Subcutaneous abdominal adipose tissue (tissue), 5 donors: ENCODE data around the gene DLEC1.
A peak's percentile ranks its signal among the peaks of the same experiment; 100 is the strongest.

Experiments
- H3K27ac ChIP-seq: one replicate; pipeline ENCODE4 v1.7.0; 2013; ENCODE audit warnings: low read depth, mild to moderate bottlenecking, inconsistent platforms, low read length, moderate library complexity
- H3K27me3 ChIP-seq, 5 donors: one replicate each; pipeline ENCODE4 v1.7.0; 2013; ENCODE audit warnings: low read length in 5 of 5, inconsistent platforms in 1 of 5; ENCODE audit not compliant: control insufficient read depth in 5 of 5, insufficient read depth in 4 of 5
- H3K36me3 ChIP-seq, 5 donors: one replicate each; pipeline ENCODE4 v1.7.0; 2013; ENCODE audit warnings: low read length in 5 of 5; ENCODE audit not compliant: control insufficient read depth in 5 of 5, insufficient read depth in 5 of 5
- H3K4me1 ChIP-seq, 5 donors: one replicate each; pipeline ENCODE4 v1.7.0; 2013; ENCODE audit warnings: low read length in 5 of 5, mild to moderate bottlenecking in 3 of 5, moderate library complexity in 1 of 5; ENCODE audit not compliant: control insufficient read depth in 5 of 5, insufficient read depth in 5 of 5
- H3K4me3 ChIP-seq, 5 donors: one replicate each; pipeline ENCODE4 v1.7.0; 2013; ENCODE audit warnings: low read length in 5 of 5, low read depth in 1 of 5
- H3K9ac ChIP-seq, 5 donors: one replicate each; pipeline ENCODE4 v1.7.0; 2013; ENCODE audit warnings: low read length in 5 of 5, mild to moderate bottlenecking in 4 of 5, moderate library complexity in 3 of 5
- H3K9me3 ChIP-seq, 5 donors: one replicate each; pipeline ENCODE4 v1.7.0; 2013; ENCODE audit warnings: low read length in 5 of 5; ENCODE audit not compliant: control insufficient read depth in 5 of 5
- donor health status: healthy.
- donor health status: healthy.
- donor health status: healthy.
- donor health status: healthy.
- donor health status: healthy.

Gene DLEC1

DNA sequence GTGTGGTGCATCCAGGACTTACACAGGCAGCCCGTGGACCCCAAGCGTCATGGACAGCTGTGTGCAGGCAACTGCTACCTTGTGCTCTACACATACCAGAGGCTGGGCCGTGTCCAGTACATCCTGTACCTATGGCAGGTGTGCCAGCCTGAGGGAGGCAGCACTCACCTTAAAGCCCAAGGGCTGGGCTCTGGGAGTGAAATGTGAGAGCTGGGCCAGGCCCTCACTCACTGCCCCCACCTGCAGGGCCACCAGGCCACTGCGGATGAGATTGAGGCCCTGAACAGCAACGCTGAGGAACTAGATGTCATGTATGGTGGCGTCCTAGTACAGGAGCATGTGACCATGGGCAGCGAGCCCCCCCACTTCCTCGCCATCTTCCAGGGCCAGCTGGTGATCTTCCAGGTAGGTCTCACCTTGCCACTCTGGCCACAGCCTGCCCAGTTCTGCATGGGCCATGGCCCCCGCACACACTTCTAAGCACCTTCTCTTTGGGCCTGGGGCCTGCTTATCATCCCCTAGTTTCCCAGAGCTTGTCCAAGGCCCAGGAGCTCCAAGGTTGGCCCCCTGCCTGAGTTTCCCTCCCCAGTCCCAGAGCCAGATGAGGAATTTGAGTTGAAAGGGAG, 37.4 kb upstream of the DLEC1 start:
- no peak overlapping the region for H3K4me3 ChIP-seq

DNA sequence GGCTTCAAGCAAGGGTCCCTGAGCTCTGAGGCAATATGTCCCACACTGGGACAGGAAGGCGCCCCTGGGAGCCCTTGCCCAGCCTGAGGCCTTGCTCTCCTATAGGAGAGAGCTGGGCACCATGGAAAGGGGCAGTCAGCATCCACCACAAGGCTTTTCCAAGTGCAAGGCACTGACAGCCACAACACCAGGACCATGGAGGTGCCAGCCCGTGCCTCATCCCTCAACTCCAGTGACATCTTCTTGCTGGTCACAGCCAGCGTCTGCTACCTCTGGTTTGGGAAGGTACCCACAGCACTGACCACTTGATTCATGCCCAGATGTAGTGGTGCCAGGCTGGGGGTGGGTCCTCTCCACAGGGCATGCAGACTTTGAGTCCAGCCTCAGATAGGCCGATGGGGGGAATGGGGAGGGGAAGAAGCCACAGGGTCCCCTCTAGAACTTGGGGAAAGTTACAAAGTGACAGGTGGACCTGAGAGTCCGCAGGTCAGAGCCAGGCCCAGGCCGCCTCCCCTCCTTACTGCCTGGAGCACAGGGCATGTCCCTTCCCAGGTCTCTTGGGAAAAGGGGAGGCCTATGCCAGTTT, 36.6 kb upstream of the DLEC1 start:
- Histone ChIP-seq H3K4me1 (peaks cover 0 to 29% (median 19%) of the 10 kb centered on the region in 5 donors), H3K27me3 (no peaks in the 10 kb centered on the region), H3K9me3 (no peaks in the 10 kb centered on the region), H3K4me3 (no peak overlapping the region), H3K36me3 (peaks cover 0 to 47% (median 39%) of the 10 kb centered on the region in 5 donors), H3K27ac (no peak overlapping the region), H3K9ac (no peak overlapping the region)

More for the DNA sequence above, 37.4 kb upstream of the DLEC1 start:
- H3K9me3 ChIP-seq: no peaks in the 10 kb centered on the region
- peaks cover 0 to 39% (median 31%) of the 10 kb centered on the region in 5 donors for H3K36me3 ChIP-seq
- no peak overlapping the region for H3K9ac ChIP-seq
- no peak overlapping the region for H3K27ac ChIP-seq
- peaks cover 0 to 37% (median 19%) of the 10 kb centered on the region in 5 donors for H3K4me1 ChIP-seq
- H3K27me3 ChIP-seq: no peaks in the 10 kb centered on the region

DNA sequence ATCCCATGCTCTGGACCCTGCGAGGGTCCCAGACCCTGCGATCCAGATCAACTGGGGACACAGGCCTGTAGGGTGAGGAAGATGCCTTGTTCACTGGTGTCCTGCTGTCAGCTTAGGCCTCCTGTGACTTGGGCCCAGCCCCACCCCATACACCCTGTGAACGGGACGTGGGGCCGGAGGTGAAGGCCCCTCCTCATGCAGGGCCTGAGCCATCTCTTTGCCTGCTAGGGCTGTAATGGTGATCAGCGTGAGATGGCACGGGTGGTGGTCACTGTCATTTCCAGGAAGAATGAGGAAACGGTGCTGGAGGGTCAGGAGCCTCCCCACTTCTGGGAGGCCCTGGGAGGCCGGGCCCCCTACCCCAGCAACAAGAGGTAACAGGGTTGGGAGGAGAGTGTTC, 36.1 kb upstream of the DLEC1 start:
- no peak overlapping the region for H3K27ac ChIP-seq
- no peak overlapping the region for H3K9ac ChIP-seq
- no peaks in the 10 kb centered on the region for H3K9me3 ChIP-seq
- H3K27me3 ChIP-seq: no peaks in the 10 kb centered on the region
- H3K36me3 ChIP-seq: peaks cover 0 to 52% (median 44%) of the 10 kb centered on the region in 5 donors
- no peak overlapping the region for H3K4me3 ChIP-seq
- peaks cover 0 to 27% (median 17%) of the 10 kb centered on the region in 5 donors for H3K4me1 ChIP-seq

DNA sequence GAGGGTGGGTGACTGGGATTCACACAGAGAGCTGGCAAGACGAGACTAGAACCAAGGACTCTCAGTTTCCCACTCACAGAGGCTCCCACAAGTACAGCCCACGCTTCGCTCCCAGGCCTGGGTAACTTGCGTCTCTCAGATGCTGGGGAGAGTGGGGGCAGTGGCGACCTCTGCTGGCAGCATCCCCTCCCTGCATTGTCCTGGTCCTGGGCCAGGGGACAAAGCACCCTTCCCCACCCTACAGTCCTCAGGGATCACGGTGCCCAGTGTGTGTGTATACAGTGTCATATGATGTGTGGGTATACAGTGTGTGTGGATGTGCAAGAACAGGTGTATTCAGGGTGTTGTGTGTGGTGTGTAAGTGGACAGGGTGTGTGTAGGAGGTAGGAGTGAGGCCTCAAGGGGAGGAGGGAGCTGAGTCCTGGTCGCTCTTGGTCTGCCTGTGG, 35.6 kb upstream of the DLEC1 start:
- H3K36me3 ChIP-seq: peaks cover 0 to 57% (median 49%) of the 10 kb centered on the region in 5 donors
- no peaks in the 10 kb centered on the region for H3K27me3 ChIP-seq
- H3K27ac ChIP-seq: no peak overlapping the region
- H3K4me3 ChIP-seq: no peak overlapping the region
- peaks cover 0 to 23% (median 13%) of the 10 kb centered on the region in 5 donors for H3K4me1 ChIP-seq
- no peaks in the 10 kb centered on the region for H3K9me3 ChIP-seq
- H3K9ac ChIP-seq: peak overlapping the region in 1 of 5 donors; percentile 5

DNA sequence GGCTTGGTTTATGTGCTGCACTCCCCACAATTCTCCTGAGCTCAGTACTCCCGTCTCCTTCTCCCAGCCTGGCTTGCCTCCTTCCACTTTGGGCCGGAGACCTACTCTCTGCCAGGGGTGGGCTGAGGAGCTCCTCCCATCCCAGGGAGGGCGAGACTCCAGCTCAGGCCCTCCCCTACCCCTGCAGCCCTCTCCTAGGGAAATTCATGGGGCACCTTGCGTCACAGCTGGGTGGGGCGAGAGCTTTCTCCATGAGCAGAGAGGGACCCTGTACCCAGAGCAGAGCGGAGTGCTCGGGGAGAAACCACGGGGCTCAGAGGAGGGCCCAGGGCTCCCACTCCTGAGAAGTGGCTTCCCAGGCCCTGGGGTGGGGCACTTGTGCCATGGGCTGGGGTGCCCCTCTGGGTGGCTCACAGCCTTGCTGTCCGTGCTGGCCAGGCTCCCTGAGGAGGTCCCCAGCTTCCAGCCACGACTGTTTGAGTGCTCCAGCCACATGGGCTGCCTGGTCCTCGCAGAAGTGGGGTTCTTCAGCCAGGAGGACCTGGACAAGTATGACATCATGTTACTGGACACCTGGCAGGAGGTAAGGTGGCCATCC, 35.1 kb upstream of the DLEC1 start:
- no peaks in the 10 kb centered on the region for H3K27me3 ChIP-seq
- H3K27ac ChIP-seq: no peak overlapping the region
- H3K4me1 ChIP-seq: peaks cover 0 to 19% (median 9%) of the 10 kb centered on the region in 5 donors
- H3K9me3 ChIP-seq: no peaks in the 10 kb centered on the region
- H3K36me3 ChIP-seq: peaks cover 0 to 62% (median 54%) of the 10 kb centered on the region in 5 donors
- no peak overlapping the region for H3K4me3 ChIP-seq
- peak overlapping the region in 1 of 5 donors; percentile 41 for H3K9ac ChIP-seq

DNA sequence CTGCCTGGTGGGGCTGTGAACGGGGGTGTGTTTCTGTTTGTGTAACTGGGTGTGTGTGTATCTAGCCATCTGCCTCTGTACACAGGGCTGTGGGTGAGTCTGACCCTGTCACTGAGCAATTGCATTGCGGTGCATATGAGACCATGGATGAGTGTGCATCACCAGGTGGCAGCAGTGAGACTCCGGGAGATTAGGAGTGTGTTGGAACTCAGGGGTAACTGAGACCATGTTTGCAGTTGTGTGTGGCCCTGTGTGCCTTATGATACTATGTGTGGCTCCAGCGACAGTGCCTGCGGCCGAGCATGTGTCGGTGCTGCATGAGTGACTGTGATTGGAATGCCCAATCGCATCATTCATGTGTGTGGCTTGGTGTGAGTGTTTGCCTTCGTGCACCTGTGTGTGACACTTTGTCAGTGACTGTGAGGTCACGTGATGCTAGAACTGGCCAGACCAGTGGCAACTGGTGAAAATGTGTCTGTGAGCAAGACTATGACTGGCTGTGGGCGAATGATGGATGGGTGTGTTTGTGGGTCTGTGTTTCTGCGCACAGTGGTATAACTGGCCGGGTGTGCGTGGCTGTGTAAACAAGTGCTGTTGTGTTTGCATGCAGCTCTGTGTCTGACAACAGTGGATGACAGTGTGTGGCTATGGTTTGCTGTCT, 34.5 kb upstream of the DLEC1 start:
- Histone ChIP-seq H3K27ac (no peak overlapping the region), H3K36me3 (peaks cover 0 to 66% (median 60%) of the 10 kb centered on the region in 5 donors), H3K9me3 (no peaks in the 10 kb centered on the region), H3K27me3 (no peaks in the 10 kb centered on the region), H3K4me3 (no peak overlapping the region), H3K9ac (peak overlapping the region in 1 of 5 donors; percentile 41), H3K4me1 (peaks cover 0 to 15% (median 7%) of the 10 kb centered on the region in 5 donors)

DNA sequence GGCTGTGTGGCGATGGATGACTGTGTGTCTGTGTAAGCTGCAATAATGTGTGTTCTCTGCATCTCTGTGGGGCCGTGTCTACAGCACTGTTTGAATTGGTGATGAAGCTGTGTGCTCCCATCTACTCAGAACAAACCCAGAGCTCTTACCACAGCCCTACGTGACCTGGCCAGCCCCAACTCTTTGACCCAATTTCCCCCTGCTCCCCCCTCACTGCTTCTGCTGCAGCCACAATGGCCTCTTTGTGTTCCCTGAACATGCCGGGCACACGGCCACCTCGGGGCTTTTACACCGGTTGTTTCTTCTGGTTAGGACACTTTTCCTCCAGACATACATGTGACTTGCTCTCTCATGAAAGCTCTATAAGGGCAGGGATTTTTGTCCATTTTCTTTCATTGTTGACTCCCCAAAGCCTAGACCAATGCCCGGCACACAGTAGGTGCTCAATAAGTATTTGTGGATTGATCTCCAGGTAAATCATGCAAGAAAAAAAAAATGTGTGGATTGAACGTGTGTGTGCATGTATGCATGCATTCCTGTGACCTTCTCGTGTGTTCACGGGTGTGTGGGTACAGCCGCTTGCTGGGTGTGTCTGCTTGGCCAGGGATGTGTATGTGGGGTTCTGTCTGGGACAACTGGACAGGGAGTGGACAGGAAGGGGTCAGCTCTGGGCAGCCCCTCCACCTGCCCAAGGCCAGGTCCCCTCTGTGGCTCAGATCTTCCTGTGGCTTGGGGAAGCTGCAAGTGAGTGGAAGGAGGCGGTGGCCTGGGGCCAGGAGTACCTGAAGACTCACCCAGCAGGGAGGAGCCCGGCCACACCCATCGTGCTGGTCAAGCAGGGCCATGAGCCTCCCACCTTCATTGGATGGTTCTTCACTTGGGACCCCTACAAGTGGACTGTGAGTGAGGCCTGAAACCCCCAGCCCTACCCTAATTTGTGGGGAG, 33.7 kb upstream of the DLEC1 start:
- Histone ChIP-seq H3K36me3 (peaks cover 0 to 73% (median 68%) of the 10 kb centered on the region in 5 donors), H3K4me3 (no peak overlapping the region), H3K4me1 (peaks cover 0 to 15% (median 7%) of the 10 kb centered on the region in 5 donors), H3K9me3 (no peaks in the 10 kb centered on the region), H3K9ac (no peak overlapping the region), H3K27ac (no peak overlapping the region), H3K27me3 (no peaks in the 10 kb centered on the region)

DNA sequence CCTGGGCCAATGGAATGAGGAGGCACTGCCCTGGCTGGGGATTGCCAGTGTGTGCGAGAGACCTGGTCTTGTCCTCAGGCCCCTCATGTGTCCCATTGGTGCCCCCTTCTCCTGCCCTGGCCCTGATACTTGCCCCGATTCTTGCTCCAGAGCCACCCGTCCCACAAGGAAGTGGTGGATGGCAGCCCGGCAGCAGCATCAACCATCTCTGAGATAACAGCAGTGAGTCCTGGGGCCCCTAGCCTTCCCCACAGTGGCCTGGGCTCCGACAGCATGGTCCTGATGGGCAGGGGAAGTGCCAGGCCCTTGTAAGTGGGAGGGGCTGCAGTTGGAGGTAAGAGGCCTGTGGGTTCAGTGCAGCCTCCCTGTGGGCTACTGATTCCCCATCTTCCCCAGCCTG, 33.0 kb upstream of the DLEC1 start:
- Histone ChIP-seq H3K4me1 (peaks cover 0 to 15% (median 7%) of the 10 kb centered on the region in 5 donors), H3K27me3 (no peaks in the 10 kb centered on the region), H3K9me3 (no peaks in the 10 kb centered on the region), H3K36me3 (peaks cover 0 to 73% (median 70%) of the 10 kb centered on the region in 5 donors), H3K4me3 (no peak overlapping the region), H3K27ac (no peak overlapping the region), H3K9ac (no peak overlapping the region)

DNA sequence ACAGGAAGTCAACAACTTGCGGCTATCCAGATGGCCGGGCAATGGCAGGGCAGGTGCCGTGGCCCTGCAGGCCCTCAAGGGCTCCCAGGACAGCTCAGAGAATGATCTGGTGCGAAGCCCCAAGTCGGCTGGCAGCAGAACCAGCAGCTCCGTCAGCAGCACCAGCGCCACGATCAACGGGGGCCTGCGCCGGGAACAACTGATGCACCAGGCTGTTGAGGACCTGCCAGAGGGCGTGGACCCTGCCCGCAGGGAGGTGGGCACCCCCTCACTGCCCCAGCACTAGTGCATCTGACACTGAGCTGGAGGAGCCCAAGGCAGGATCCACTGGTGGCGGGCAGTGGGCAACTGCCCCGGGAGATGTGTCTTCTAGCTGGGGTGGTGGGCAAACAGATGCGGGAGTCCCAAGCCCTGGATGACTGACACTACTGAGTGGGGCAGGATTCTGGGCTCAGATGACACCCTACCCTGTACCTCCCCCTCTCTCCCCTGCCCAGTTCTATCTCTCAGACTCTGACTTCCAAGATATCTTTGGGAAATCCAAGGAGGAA, 32.5 kb upstream of the DLEC1 start:
- Histone ChIP-seq H3K4me1 (peaks cover 0 to 15% (median 7%) of the 10 kb centered on the region in 5 donors), H3K27ac (no peak overlapping the region), H3K9ac (no peak overlapping the region), H3K4me3 (no peak overlapping the region), H3K9me3 (no peaks in the 10 kb centered on the region), H3K36me3 (peaks cover 0 to 73% (median 70%) of the 10 kb centered on the region in 5 donors), H3K27me3 (no peaks in the 10 kb centered on the region)
